ENCODE measurements around the gene SEL1L2.

The SEL1L2 gene

DNA sequence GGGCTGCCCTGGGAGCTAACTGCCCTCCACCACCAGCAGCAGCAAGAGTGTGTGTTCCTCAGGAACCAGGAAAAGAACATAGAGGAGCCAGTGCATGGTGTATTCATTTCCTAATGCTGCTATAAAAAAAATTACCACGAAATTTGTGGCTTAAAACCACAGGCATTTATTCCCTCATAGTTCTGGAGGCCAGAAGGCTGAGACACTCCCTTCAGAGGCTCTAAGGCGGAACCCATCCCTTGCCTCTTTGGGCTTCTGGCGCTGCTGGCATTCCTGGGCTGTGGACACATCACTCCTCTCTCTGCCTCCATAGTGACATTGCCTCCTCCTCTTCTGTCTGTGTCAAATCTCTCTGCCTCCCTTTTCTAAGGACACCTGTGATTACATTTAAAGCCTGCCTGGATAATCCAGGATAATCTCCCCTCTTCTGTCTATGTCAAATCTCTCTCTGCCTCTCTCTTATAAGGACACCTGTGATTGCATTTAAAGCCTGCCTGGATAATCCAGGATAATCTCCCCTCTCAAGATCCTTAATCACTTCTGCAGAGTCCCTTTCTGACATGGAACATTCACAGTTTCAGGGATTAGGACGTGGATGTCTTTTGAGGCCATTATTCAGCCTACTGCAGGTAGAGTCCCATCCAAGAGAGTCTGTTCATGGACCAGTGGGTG, 150.9 kb downstream of the SEL1L2 start:
- Histone ChIP-seq H4K20me1 (ENCODE audit: insufficient read depth, low read length, poor library complexity, severe bottlenecking) (no peaks in the 10 kb centered on the region), H3K9me3 (ENCODE audit: insufficient read depth, low read depth, low read length) (no peaks in the 10 kb centered on the region), H3K4me2 (ENCODE audit: low read depth, low read length, poor library complexity, severe bottlenecking) (no peak overlapping the region), H3K4me3 (ENCODE audit: low read length, poor library complexity, severe bottlenecking) (no peak overlapping the region), H3K9me2 (replicated peaks; ENCODE audit: low read depth, low read length) (no peaks in the 10 kb centered on the region), H3K4me1 (ENCODE audit: insufficient read depth, low read length, poor library complexity, severe bottlenecking) (no peaks in the 10 kb centered on the region), H3K27me3 (ENCODE audit: insufficient read depth, low read length, poor library complexity, severe bottlenecking) (no peaks in the 10 kb centered on the region), H2AFZ (ENCODE audit: low read length) (no peak overlapping the region), H3K36me3 (ENCODE audit: insufficient read depth, low read length) (no peaks in the 10 kb centered on the region), H3K9ac (ENCODE audit: low read depth, low read length, poor library complexity, severe bottlenecking) (no peak overlapping the region), H3F3A (ENCODE audit: low read depth) (no peaks in the 10 kb centered on the region), H3K79me2 (ENCODE audit: insufficient read depth, low read length) (no peaks in the 10 kb centered on the region)
- TF ChIP-seq EZH2phosphoT487 (IDR thresholded peaks at IDR 0.05; ENCODE audit: borderline replicate concordance), result no peak
- TF ChIP-seq, protein P1, sequence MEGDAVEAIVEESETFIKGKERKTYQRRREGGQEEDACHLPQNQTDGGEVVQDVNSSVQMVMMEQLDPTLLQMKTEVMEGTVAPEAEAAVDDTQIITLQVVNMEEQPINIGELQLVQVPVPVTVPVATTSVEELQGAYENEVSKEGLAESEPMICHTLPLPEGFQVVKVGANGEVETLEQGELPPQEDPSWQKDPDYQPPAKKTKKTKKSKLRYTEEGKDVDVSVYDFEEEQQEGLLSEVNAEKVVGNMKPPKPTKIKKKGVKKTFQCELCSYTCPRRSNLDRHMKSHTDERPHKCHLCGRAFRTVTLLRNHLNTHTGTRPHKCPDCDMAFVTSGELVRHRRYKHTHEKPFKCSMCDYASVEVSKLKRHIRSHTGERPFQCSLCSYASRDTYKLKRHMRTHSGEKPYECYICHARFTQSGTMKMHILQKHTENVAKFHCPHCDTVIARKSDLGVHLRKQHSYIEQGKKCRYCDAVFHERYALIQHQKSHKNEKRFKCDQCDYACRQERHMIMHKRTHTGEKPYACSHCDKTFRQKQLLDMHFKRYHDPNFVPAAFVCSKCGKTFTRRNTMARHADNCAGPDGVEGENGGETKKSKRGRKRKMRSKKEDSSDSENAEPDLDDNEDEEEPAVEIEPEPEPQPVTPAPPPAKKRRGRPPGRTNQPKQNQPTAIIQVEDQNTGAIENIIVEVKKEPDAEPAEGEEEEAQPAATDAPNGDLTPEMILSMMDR (conservative IDR thresholded peaks at IDR 0.05; ENCODE audit: low read length), result no peak

DNA sequence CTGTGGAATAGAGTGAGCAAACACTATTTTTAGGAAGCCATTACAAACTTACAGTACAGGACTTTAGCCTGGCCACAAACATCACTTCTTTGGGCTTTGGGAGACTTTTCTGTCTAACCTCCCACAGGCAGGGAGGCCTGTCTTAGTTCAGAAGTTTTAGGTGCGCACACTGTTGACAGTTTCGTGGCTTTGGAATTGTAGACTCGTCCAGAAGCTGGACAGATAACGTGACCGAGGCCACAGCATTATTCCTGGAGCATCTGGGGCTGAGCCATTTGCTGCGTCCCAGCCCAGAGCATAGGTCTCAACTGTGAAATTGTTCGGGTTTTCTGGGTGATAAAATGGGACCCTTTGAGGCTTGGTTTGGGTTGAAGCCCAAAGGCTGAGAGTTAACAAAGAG, 151.8 kb downstream of the SEL1L2 start:
- Histone ChIP-seq H3K79me2 (ENCODE audit: insufficient read depth, low read length) (no peaks in the 10 kb centered on the region), H3K4me3 (ENCODE audit: low read length, poor library complexity, severe bottlenecking) (no peak overlapping the region), H3K27me3 (ENCODE audit: insufficient read depth, low read length, poor library complexity, severe bottlenecking) (no peaks in the 10 kb centered on the region), H3K4me1 (ENCODE audit: insufficient read depth, low read length, poor library complexity, severe bottlenecking) (no peaks in the 10 kb centered on the region), H3K36me3 (ENCODE audit: insufficient read depth, low read length) (no peaks in the 10 kb centered on the region), H3K9me3 (ENCODE audit: insufficient read depth, low read depth, low read length) (no peaks in the 10 kb centered on the region), H3K4me2 (ENCODE audit: low read depth, low read length, poor library complexity, severe bottlenecking) (no peak overlapping the region), H2AFZ (ENCODE audit: low read length) (no peak overlapping the region), H3K9me2 (replicated peaks; ENCODE audit: low read depth, low read length) (no peaks in the 10 kb centered on the region), H3K9ac (ENCODE audit: low read depth, low read length, poor library complexity, severe bottlenecking) (no peak overlapping the region), H4K20me1 (ENCODE audit: insufficient read depth, low read length, poor library complexity, severe bottlenecking) (no peaks in the 10 kb centered on the region), H3F3A (ENCODE audit: low read depth) (no peaks in the 10 kb centered on the region)
- TF ChIP-seq EZH2phosphoT487 (IDR thresholded peaks at IDR 0.05; ENCODE audit: borderline replicate concordance), result no peak
- TF ChIP-seq, protein P1 (conservative IDR thresholded peaks at IDR 0.05; ENCODE audit: low read length), result no peak

DNA sequence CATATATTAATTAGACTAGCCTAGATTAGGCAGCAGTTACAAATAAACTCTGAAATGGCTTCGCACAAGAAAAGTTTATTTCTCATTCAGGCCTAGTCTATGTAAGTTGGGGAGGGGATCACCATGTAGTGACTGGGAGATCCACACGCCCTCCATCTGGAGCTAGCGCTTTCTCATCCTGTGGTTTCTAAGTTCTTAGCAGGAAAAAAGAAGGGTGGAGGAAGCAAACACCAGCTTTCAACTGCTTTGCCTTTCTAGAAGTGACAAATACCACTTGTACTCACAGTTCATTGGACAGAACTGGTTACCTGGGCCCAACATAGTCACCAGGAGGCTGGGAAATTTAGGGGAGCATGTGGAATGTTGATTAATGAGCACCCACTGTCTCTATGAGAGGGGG, 158.9 kb downstream of the SEL1L2 start:
- H3K36me3 ChIP-seq (ENCODE audit: insufficient read depth, low read length), result no peaks in the 10 kb centered on the region
- H3K27me3 ChIP-seq (ENCODE audit: insufficient read depth, low read length, poor library complexity, severe bottlenecking), result no peaks in the 10 kb centered on the region
- TF ChIP-seq EZH2phosphoT487 (IDR thresholded peaks at IDR 0.05; ENCODE audit: borderline replicate concordance), result no peak
- TF ChIP-seq, protein P1 (conservative IDR thresholded peaks at IDR 0.05; ENCODE audit: low read length), result no peak
- no peaks in the 10 kb centered on the region for H3K79me2 ChIP-seq (ENCODE audit: insufficient read depth, low read length)
- H3K4me3 ChIP-seq (ENCODE audit: low read length, poor library complexity, severe bottlenecking), result no peak overlapping the region
- no peaks in the 10 kb centered on the region for H3K9me2 ChIP-seq (replicated peaks; ENCODE audit: low read depth, low read length)
- H3K9ac ChIP-seq (ENCODE audit: low read depth, low read length, poor library complexity, severe bottlenecking), result no peak overlapping the region
- no peak overlapping the region for H3K4me2 ChIP-seq (ENCODE audit: low read depth, low read length, poor library complexity, severe bottlenecking)
- H3K4me1 ChIP-seq (ENCODE audit: insufficient read depth, low read length, poor library complexity, severe bottlenecking), result no peaks in the 10 kb centered on the region
- H4K20me1 ChIP-seq (ENCODE audit: insufficient read depth, low read length, poor library complexity, severe bottlenecking), result no peaks in the 10 kb centered on the region
- H3F3A ChIP-seq (ENCODE audit: low read depth), result no peaks in the 10 kb centered on the region
- H3K9me3 ChIP-seq (ENCODE audit: insufficient read depth, low read depth, low read length), result no peaks in the 10 kb centered on the region; the same call in 1 of the 2 replicates
- no peak overlapping the region for H2AFZ ChIP-seq (ENCODE audit: low read length)
